ENCODE results near the gene HP1BP3. TPM values are rescaled to one million over a fixed set of nuclear protein-coding genes. Genes with fewer than 3 reads are reported as not detected.
A peak's percentile ranks its signal among the peaks of the same experiment; 100 is the strongest.

Gene HP1BP3
- total RNA-seq, 1 experiment from 2014 or later: 251 TPM

- Histone ChIP-seq H3K4me2 (no peak overlapping the region), H3K4me1 (replicated peaks; ENCODE audit: insufficient read depth) (no peaks in the 10 kb centered on the region), H3K4me3 (no peak overlapping the region), H3F3A (ENCODE audit: insufficient read depth, low read depth) (no peaks in the 10 kb centered on the region; the same call in 1 of the 2 replicates), H2AFZ (no peak overlapping the region), H3K9me2 (ENCODE audit: insufficient read depth) (no peaks in the 10 kb centered on the region), H4K20me1 (ENCODE audit: insufficient read depth) (no peaks in the 10 kb centered on the region), H3K27ac (no peak overlapping the region), H3K36me3 (ENCODE audit: low read depth) (no peaks in the 10 kb centered on the region), H3K27me3 (ENCODE audit: insufficient read depth, low read depth) (no peaks in the 10 kb centered on the region), H3K9me3 (ENCODE audit: insufficient read depth, low read depth) (no peaks in the 10 kb centered on the region), H3K79me2 (ENCODE audit: low read depth) (no peaks in the 10 kb centered on the region)
- CTCF ChIA-PET: no interaction called here
- no peak for DNase-seq
- no TSS peak for BruUV-seq (replicated peaks)
- intact Hi-C loops (cut with micrococcal nuclease; ENCODE audit: unreplicated experiment): no loop called here
- POLR2A ChIA-PET (ENCODE audit: unreplicated experiment): no interaction called here
- TF ChIP-seq EZH2 (IDR thresholded peaks at IDR 0.05; ENCODE audit: low read depth): no peak
- TF ChIP-seq, protein P1, sequence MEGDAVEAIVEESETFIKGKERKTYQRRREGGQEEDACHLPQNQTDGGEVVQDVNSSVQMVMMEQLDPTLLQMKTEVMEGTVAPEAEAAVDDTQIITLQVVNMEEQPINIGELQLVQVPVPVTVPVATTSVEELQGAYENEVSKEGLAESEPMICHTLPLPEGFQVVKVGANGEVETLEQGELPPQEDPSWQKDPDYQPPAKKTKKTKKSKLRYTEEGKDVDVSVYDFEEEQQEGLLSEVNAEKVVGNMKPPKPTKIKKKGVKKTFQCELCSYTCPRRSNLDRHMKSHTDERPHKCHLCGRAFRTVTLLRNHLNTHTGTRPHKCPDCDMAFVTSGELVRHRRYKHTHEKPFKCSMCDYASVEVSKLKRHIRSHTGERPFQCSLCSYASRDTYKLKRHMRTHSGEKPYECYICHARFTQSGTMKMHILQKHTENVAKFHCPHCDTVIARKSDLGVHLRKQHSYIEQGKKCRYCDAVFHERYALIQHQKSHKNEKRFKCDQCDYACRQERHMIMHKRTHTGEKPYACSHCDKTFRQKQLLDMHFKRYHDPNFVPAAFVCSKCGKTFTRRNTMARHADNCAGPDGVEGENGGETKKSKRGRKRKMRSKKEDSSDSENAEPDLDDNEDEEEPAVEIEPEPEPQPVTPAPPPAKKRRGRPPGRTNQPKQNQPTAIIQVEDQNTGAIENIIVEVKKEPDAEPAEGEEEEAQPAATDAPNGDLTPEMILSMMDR (conservative IDR thresholded peaks at IDR 0.05): no peak
These were observed 83.9 kb downstream of the HP1BP3 start for GRCh38 chr1:20703124-20703756.

GRCh38 chr1:20702416-20702815 lies 84.7 kb downstream of the HP1BP3 start:
- Histone ChIP-seq H3K9me2 (ENCODE audit: insufficient read depth) (no peaks in the 10 kb centered on the region), H3K4me1 (replicated peaks; ENCODE audit: insufficient read depth) (0 out of 2 replicates have a peak, but pooled peaks cover under 1% of the 10 kb centered on the region), H4K20me1 (ENCODE audit: insufficient read depth) (no peaks in the 10 kb centered on the region), H3K36me3 (ENCODE audit: low read depth) (no peaks in the 10 kb centered on the region), H3K27me3 (ENCODE audit: insufficient read depth, low read depth) (no peaks in the 10 kb centered on the region), H3K4me2 (no peak overlapping the region), H2AFZ (no peak overlapping the region), H3F3A (ENCODE audit: insufficient read depth, low read depth) (no peaks in the 10 kb centered on the region; the same call in 1 of the 2 replicates), H3K27ac (no peak overlapping the region), H3K4me3 (no peak overlapping the region), H3K9me3 (ENCODE audit: insufficient read depth, low read depth) (no peaks in the 10 kb centered on the region), H3K79me2 (ENCODE audit: low read depth) (no peaks in the 10 kb centered on the region)
- TF ChIP-seq, protein P1 (conservative IDR thresholded peaks at IDR 0.05): peak; percentile 36; the same call in 1 of the 2 replicates
- TF ChIP-seq EZH2 (IDR thresholded peaks at IDR 0.05; ENCODE audit: low read depth): no peak
- no TSS peak for BruUV-seq (replicated peaks)
- intact Hi-C loops (cut with micrococcal nuclease; ENCODE audit: unreplicated experiment): no loop called here
- ChIA-PET CTCF (interaction anchor here (0.6 kb wide), 1 partner anchor 46 kb away, joined by 4 read pairs; no protein-coding TSS in a partner anchor), POLR2A (ENCODE audit: unreplicated experiment) (no interaction called here)
- no peak for DNase-seq

- Histone ChIP-seq H3K4me2 (no peak overlapping the region), H3K4me3 (no peak overlapping the region), H3K79me2 (ENCODE audit: low read depth) (no peaks in the 10 kb centered on the region), H3K36me3 (ENCODE audit: low read depth) (no peaks in the 10 kb centered on the region), H3F3A (ENCODE audit: insufficient read depth, low read depth) (no peaks in the 10 kb centered on the region; the same call in 1 of the 2 replicates), H3K27me3 (ENCODE audit: insufficient read depth, low read depth) (no peaks in the 10 kb centered on the region), H2AFZ (no peak overlapping the region), H3K9me2 (ENCODE audit: insufficient read depth) (no peaks in the 10 kb centered on the region), H3K27ac (no peak overlapping the region), H3K4me1 (replicated peaks; ENCODE audit: insufficient read depth) (peaks cover 5% of the 10 kb centered on the region; the same call in 1 of the 2 replicates), H4K20me1 (ENCODE audit: insufficient read depth) (no peaks in the 10 kb centered on the region), H3K9me3 (ENCODE audit: insufficient read depth, low read depth) (no peaks in the 10 kb centered on the region)
- no peak for DNase-seq
- intact Hi-C loops (cut with micrococcal nuclease; ENCODE audit: unreplicated experiment): no loop called here
- ChIA-PET POLR2A (ENCODE audit: unreplicated experiment) (interaction anchor here (0.6 kb wide), 1 partner anchor 1406 kb away, joined by 7 read pairs; no protein-coding TSS in a partner anchor), CTCF (interaction anchor here (0.6 kb wide), 1 partner anchor 46 kb away, joined by 4 read pairs; no protein-coding TSS in a partner anchor)
- no TSS peak for BruUV-seq (replicated peaks)
- TF ChIP-seq, protein P1 (conservative IDR thresholded peaks at IDR 0.05): no peak
- TF ChIP-seq EZH2 (IDR thresholded peaks at IDR 0.05; ENCODE audit: low read depth): no peak
These were observed 85.3 kb downstream of the HP1BP3 start for GRCh38 chr1:20701847-20702246.

Data from PC-9 (cell line).